GM12878 (cell line): ENCODE data around the gene CACNA2D3. TPM values are rescaled to one million over a fixed set of nuclear protein-coding genes. Genes with fewer than 3 reads are reported as not detected.
"Not testable (repeated sequence)": the region's sequence is repeated elsewhere in the genome, so short reads cannot be mapped to it uniquely, and the experiment has no call there.

ENCODE experiments used
- ATAC-seq: fragments of 200-7000 bp; cut with Tn5 transposase; 3 replicates; pipeline ENCODE4 v1.9.1; 2020; ENCODE audit warnings: mild to moderate bottlenecking, moderate library complexity
- BruUV-seq: library from RNA; stranded (reverse); fragments of 400-500 nt; replicated peaks from 2 replicates; lab custom pipeline; 2021; lab: Mats Ljungman, UMichigan
- CTCF ChIA-PET: fragments of 300-600 bp; sonication (Branson Sonifier 250); formaldehyde crosslinking; extraction: SDS; loops from one replicate; lab custom pipeline; 2021; ENCODE audit warnings: inconsistent platforms; lab: Yijun Ruan, JAX
- POLR2A ChIA-PET: fragments of 350-600 bp; formaldehyde crosslinking; extraction: SDS; loops from one replicate; lab custom pipeline; 2021; ENCODE audit warnings: inconsistent platforms; lab: Charles Lee
- RAD21 ChIA-PET: fragments of 300-600 bp; sonication (Branson Sonifier 250); formaldehyde crosslinking; loops from one replicate; lab custom pipeline; 2023; ENCODE audit warnings: antibody characterized with exemption; ENCODE audit not compliant: unreplicated experiment; lab: Charles Lee
- SMC1A ChIA-PET: fragments of 300-600 bp; sonication (Branson Sonifier 250); formaldehyde crosslinking; loops from one replicate; lab custom pipeline; 2023; ENCODE audit not compliant: unreplicated experiment, uncharacterized antibody; lab: Charles Lee
- DNase-seq: peaks from one replicate; pipeline ENCODE4 v3.0.0-alpha.2; 2011; ENCODE audit warnings: low read depth, low spot score
- FAIRE-seq: peaks from 3 replicates; lab custom pipeline; 2011; peaks lifted over from hg19 to GRCh38; lab: Jason Lieb, UNC
- H2AFZ ChIP-seq: 2 replicates; pipeline ENCODE4 v1.6.0; 2011; ENCODE audit warnings: low read depth, low read length, control low read depth; ENCODE audit not compliant: control insufficient read depth
- H3K27ac ChIP-seq: 2 replicates; pipeline ENCODE4 v1.5.1; 2011; ENCODE audit warnings: control low read depth; ENCODE audit not compliant: control insufficient read depth, insufficient read depth
- H3K27me3 ChIP-seq, 2 experiments: replicated peaks in 1 of 2; 2 replicates each; pipeline versions ENCODE4 v1.6.0 to v1.6.1; 2011; ENCODE audit warnings: low read length in 1 of 2; ENCODE audit not compliant: control insufficient read depth in 2 of 2, insufficient read depth in 2 of 2
- H3K36me3 ChIP-seq, 2 experiments: 2 replicates each; pipeline ENCODE4 v1.5.1; 2011; ENCODE audit warnings: low read length in 1 of 2; ENCODE audit not compliant: control insufficient read depth in 2 of 2, insufficient read depth in 2 of 2
- H3K4me1 ChIP-seq: 2 replicates; pipeline ENCODE4 v1.6.1; 2011; ENCODE audit warnings: mild to moderate bottlenecking, low read length, moderate library complexity, mixed read lengths; ENCODE audit not compliant: control insufficient read depth, insufficient read depth
- H3K4me2 ChIP-seq: 2 replicates; pipeline ENCODE4 v1.6.0; 2011; ENCODE audit warnings: control low read depth; ENCODE audit not compliant: control insufficient read depth, insufficient read depth
- H3K4me3 ChIP-seq: fragments of 200-600 bp; sonication (generic); 2 replicates; pipeline ENCODE4 v1.5.1; 2016
- H3K79me2 ChIP-seq: 2 replicates; pipeline ENCODE4 v1.6.0; 2011; ENCODE audit warnings: low read length; ENCODE audit not compliant: control insufficient read depth, insufficient read depth
- H3K9ac ChIP-seq: 2 replicates; pipeline ENCODE4 v1.8.0; 2011; ENCODE audit warnings: low read length, control low read depth, mixed read lengths; ENCODE audit not compliant: control insufficient read depth, insufficient read depth
- H3K9me3 ChIP-seq: replicated peaks from 3 replicates; pipeline ENCODE4 v1.5.1; 2011; ENCODE audit warnings: mild to moderate bottlenecking, low read length; ENCODE audit not compliant: control insufficient read depth, insufficient read depth
- H4K20me1 ChIP-seq: 2 replicates; pipeline ENCODE4 v1.6.0; 2011; ENCODE audit not compliant: control insufficient read depth, insufficient read depth
- BRCA1 ChIP-seq: IDR thresholded peaks from 2 replicates; pipeline ENCODE4 v1.6.1; 2011; ENCODE audit warnings: low read depth, low read length, improper control_type of control experiment
- E2F4 ChIP-seq: IDR thresholded peaks from 2 replicates; pipeline ENCODE4 v1.6.1; 2012; ENCODE audit warnings: low read depth, low read length, improper control_type of control experiment
- EP300 ChIP-seq, 2 experiments: fragments of 150-350 bp in 1 of 2; IDR thresholded peaks; 2 replicates each; pipeline ENCODE4 v1.6.1; 2011 to 2012; ENCODE audit warnings: low read depth in 2 of 2, low read length in 2 of 2, borderline replicate concordance in 1 of 2, improper control_type of control experiment in 1 of 2, inconsistent platforms in 1 of 2; ENCODE audit not compliant: control insufficient read depth in 1 of 2
- IKZF1 ChIP-seq: fragments of 450-650 bp; conservative IDR thresholded peaks from 2 replicates; pipeline ENCODE4 v1.6.1; 2017; ENCODE audit warnings: antibody characterized with exemption, mild to moderate bottlenecking
- JUND ChIP-seq: IDR thresholded peaks from 2 replicates; pipeline ENCODE4 v1.6.1; 2012; ENCODE audit warnings: low read depth, mild to moderate bottlenecking, low read length, improper control_type of control experiment, moderate library complexity
- KAT2A ChIP-seq: conservative IDR thresholded peaks from 2 replicates; pipeline ENCODE4 v1.6.1; 2011; ENCODE audit warnings: low read depth, low read length; ENCODE audit not compliant: control insufficient read depth
- NFYA ChIP-seq: IDR thresholded peaks from 2 replicates; pipeline ENCODE4 v1.6.1; 2011; ENCODE audit warnings: low read depth, mild to moderate bottlenecking, low read length, improper control_type of control experiment, borderline replicate concordance
- PAX8 ChIP-seq: fragments of 450-650 bp; IDR thresholded peaks from 2 replicates; pipeline ENCODE4 v1.6.1; 2017; ENCODE audit warnings: mild to moderate bottlenecking, moderate library complexity
- PBX3 ChIP-seq: IDR thresholded peaks from 2 replicates; pipeline ENCODE4 v1.6.1; 2011; ENCODE audit warnings: mild to moderate bottlenecking, low read depth, low read length, moderate library complexity; ENCODE audit not compliant: insufficient replicate concordance
- POU2F2 ChIP-seq: IDR thresholded peaks from 3 replicates; pipeline ENCODE4 v1.6.1; 2011; ENCODE audit warnings: low read depth, mild to moderate bottlenecking, low read length, borderline replicate concordance
- RAD51 ChIP-seq: fragments of 450-650 bp; IDR thresholded peaks from 2 replicates; pipeline ENCODE4 v1.6.1; 2016; ENCODE audit warnings: moderate library complexity, mild to moderate bottlenecking, inconsistent platforms
- SMC3 ChIP-seq: IDR thresholded peaks from 2 replicates; pipeline ENCODE4 v1.6.1; 2011; ENCODE audit warnings: low read length, improper control_type of control experiment, borderline replicate concordance
- TARDBP ChIP-seq: IDR thresholded peaks from 2 replicates; pipeline ENCODE4 v1.6.1; 2016; ENCODE audit warnings: borderline replicate concordance
- ZBED1 ChIP-seq: IDR thresholded peaks from 2 replicates; pipeline ENCODE4 v1.6.1; 2016; ENCODE audit warnings: borderline replicate concordance
- ZBTB33 ChIP-seq: fragments of 450-650 bp; IDR thresholded peaks from 2 replicates; pipeline ENCODE4 v1.6.1; 2017; ENCODE audit warnings: mild to moderate bottlenecking
- ZNF217 ChIP-seq: fragments of 450-650 bp; IDR thresholded peaks from 2 replicates; pipeline ENCODE4 v1.6.1; 2017; ENCODE audit warnings: antibody characterized with exemption, mild to moderate bottlenecking
- WGBS: methylation state at CpG from one replicate; pipeline ENCODE4 v1.1.6; 2016; ENCODE audit warnings: low lambda C conversion rate; ENCODE audit not compliant: insufficient replicate concordance, insufficient coverage; ENCODE audit errors: missing lambda C conversion rate; 5-methylcytosine and 5-hydroxymethylcytosine counted together
- in situ Hi-C: fragments of 300-500 bp; cut with MboI; formaldehyde crosslinking; loops from 9 replicates; pipeline ENCODE4 v1.14.3; 2018; ENCODE audit warnings: mixed read lengths
- intact Hi-C: fragments of 100-400 bp; cut with micrococcal nuclease; formaldehyde crosslinking; loops from one replicate; pipeline ENCODE4 v1.14.2; 2022; ENCODE audit not compliant: unreplicated experiment
- polyA plus RNA-seq, 11 experiments: library from polyadenylated mRNA; depleted of rRNA in 4 of 11; unstranded in 6 of 11; stranded (reverse) in 5 of 11; fragments of >200 nt; fragmentation: Nextera tagmentation in 4 of 11; fragmentation: Illumina TruSeq in 1 of 11; extraction: Ambion mirVana in 4 of 11; extraction: Trizol in 1 of 11; gene quantifications; 1 replicate in 1 of 11; 2 replicates in 10 of 11; pipeline versions ENCODE4 v1.2.1 to v1.2.3, GENCODE V29; 2011 to 2016; ENCODE audit warnings: inconsistent platforms in 2 of 11, missing spikeins in 2 of 11, low read depth in 1 of 11
- total RNA-seq, 4 experiments: library from RNA; depleted of rRNA in 3 of 4; stranded (reverse); fragments of >200 nt in 3 of 4; fragmentation: Illumina TruSeq in 1 of 4; extraction: Trizol in 1 of 4; gene quantifications; 2 replicates each; pipeline versions ENCODE4 v1.2.1 to v1.2.3, GENCODE V29; 2013 to 2021

Gene CACNA2D3
- total and polyA plus RNA-seq, 10 of the 15 experiments (the other 5 are each of a cell fraction or from before 2014, with no cell fraction given), result not detected

- RAD21 ChIA-PET, result no interaction called here
- Histone ChIP-seq H2AFZ (no peak overlapping the region), H3K27me3 (no peaks in the 10 kb centered on the region; a peak in 1 of 4 replicates), H3K79me2 (no peaks in the 10 kb centered on the region), H3K4me3 (no peak overlapping the region), H3K9me3 (no peaks in the 10 kb centered on the region), H4K20me1 (no peaks in the 10 kb centered on the region), H3K27ac (no peak overlapping the region), H3K9ac (no peak overlapping the region), H3K4me2 (no peak overlapping the region), H3K36me3 (no peaks in the 10 kb centered on the region), H3K4me1 (no peaks in the 10 kb centered on the region)
- SMC1A ChIA-PET, result no interaction called here
- TF ChIP-seq ZBED1 (no peak), POU2F2 (no peak), ZBTB33 (no peak), ZNF217 (no peak), KAT2A (no peak), JUND (no peak), PBX3 (no peak), SMC3 (no peak), TARDBP (no peak), IKZF1 (no peak), NFYA (no peak), EP300 (IDR thresholded peaks at IDR 0.05; ENCODE audit: borderline replicate concordance in 1 of 2, control insufficient read depth in 1 of 2, low read depth in 2 of 2, low read length in 2 of 2) (no peak), RAD51 (no peak), E2F4 (no peak), BRCA1 (no peak), PAX8 (no peak)
- CTCF ChIA-PET, result no interaction called here
- BruUV-seq, result no TSS peak
- ATAC-seq, result no peak
- DNase-seq, result no peak
- no peak for FAIRE-seq
- 40% methylated on average over 6 of the region's 6 CpGs for WGBS
- intact Hi-C loops, result no loop called here
- POLR2A ChIA-PET, result no interaction called here
- in situ Hi-C loops, result no loop called here
Observed at GRCh38 chr3:54630101-54630623, 507.8 kb downstream of the CACNA2D3 start.

GRCh38 chr3:54631001-54631400 lies 508.6 kb downstream of the CACNA2D3 start:
- H3K36me3 ChIP-seq, H3K4me2 ChIP-seq, H3K4me1 ChIP-seq, intact Hi-C loops, SMC1A ChIA-PET, H3K79me2 ChIP-seq, BruUV-seq, H3K9ac ChIP-seq, H2AFZ ChIP-seq, H3K9me3 ChIP-seq, H3K27me3 ChIP-seq, H4K20me1 ChIP-seq, H3K27ac ChIP-seq, in situ Hi-C loops, ATAC-seq, H3K4me3 ChIP-seq, RAD21 ChIA-PET, POLR2A ChIA-PET, DNase-seq, CTCF ChIA-PET: not testable (repeated sequence)
- 20% methylated on average over 6 of the region's 6 CpGs for WGBS
- FAIRE-seq, result peak; percentile 35
